HepG2 (cell line): ENCODE measurements around the gene PBX1.

Experiments
- GABPB1 ChIP-seq: IDR thresholded peaks from 2 replicates; pipeline ENCODE4 v1.6.1; 2016; ENCODE audit warnings: mild to moderate bottlenecking, missing genetic modification reagents, moderate library complexity, missing compliant biosample characterization
- KAT8 ChIP-seq: IDR thresholded peaks from 2 replicates; pipeline ENCODE4 v1.6.1; 2016; ENCODE audit warnings: missing genetic modification reagents, missing compliant biosample characterization
- ZNF737 ChIP-seq: sonication (generic); formaldehyde crosslinking; IDR thresholded peaks from 2 replicates; pipeline ENCODE4 v1.5.0; 2020; ENCODE audit warnings: missing genetic modification reagents, mild to moderate bottlenecking, borderline replicate concordance

- TF ChIP-seq KAT8 (CRISPR knock-in tag): no peak
- TF ChIP-seq ZNF737 (CRISPR knock-in tag): no peak
- no peak for TF ChIP-seq GABPB1 (CRISPR knock-in tag)
These were observed 16.4 kb downstream of the PBX1 start for GRCh38 chr1:164575356-164575886.
